Testis (tissue), 3 donors: ENCODE measurements around the gene PRDM2. TPM values are rescaled to one million over a fixed set of nuclear protein-coding genes. Genes with fewer than 3 reads are reported as not detected.

ENCODE experiments used
- DNase-seq: peaks from one replicate; pipeline ENCODE4 v3.0.0-alpha.2; 2019
- H3K27ac ChIP-seq, 2 donors: fragments of 200-600 bp; sonication (generic); one replicate each; pipeline ENCODE4 v1.5.1; 2019
- H3K27me3 ChIP-seq: fragments of 200-600 bp; sonication (generic); one replicate; pipeline ENCODE4 v1.5.1; 2019
- H3K36me3 ChIP-seq: fragments of 200-600 bp; sonication (generic); one replicate; pipeline ENCODE4 v1.5.1; 2017; ENCODE audit warnings: low read depth; ENCODE audit errors: missing control alignments
- H3K4me1 ChIP-seq: fragments of 200-600 bp; sonication (generic); one replicate; pipeline ENCODE4 v1.5.1; 2019
- H3K4me3 ChIP-seq, 2 donors: fragments of 200-600 bp; sonication (generic); one replicate each; pipeline ENCODE4 v1.5.1; 2017 to 2019
- H3K9me3 ChIP-seq: fragments of 200-600 bp; sonication (generic); one replicate; pipeline ENCODE4 v1.5.1; 2017
- POLR2A ChIP-seq: fragments of 450-650 bp; IDR thresholded peaks from one replicate; pipeline ENCODE4 v1.6.1; 2017; ENCODE audit warnings: antibody characterized with exemption, mild to moderate bottlenecking, moderate library complexity
- WGBS, 2 donors: methylation state at CpG; one replicate each; pipeline ENCODE4 v1.1.5; 2018; 5-methylcytosine and 5-hydroxymethylcytosine counted together
- intact Hi-C: fragments of 100-400 bp; cut with DNase I; formaldehyde crosslinking; loops from one replicate; pipeline ENCODE4 v1.15.1; 2023; ENCODE audit warnings: low total_unique reads
- polyA plus RNA-seq: library from polyadenylated mRNA; stranded (reverse); fragments of 350-450 nt; fragmentation: Illumina TruSeq; extraction: RNeasy Lipid Tissue Mini Kit (QIAGEN cat#74804); gene quantifications from one replicate; pipeline ENCODE4 v1.2.3, GENCODE V29; 2014; ENCODE audit warnings: low read depth, low replicate concordance; ENCODE audit not compliant: insufficient read depth
- total RNA-seq, 2 donors: library from RNA; depleted of rRNA; stranded (reverse); fragments of >200 nt; gene quantifications; one replicate each; pipeline ENCODE4 v1.2.3, GENCODE V29; 2016
- TF ChIP-seq, protein P1 (sequence below), 3 experiments: fragments of 450-650 bp in 2 of 3; fragments of 200-600 bp in 1 of 3; sonication (generic) in 1 of 3; IDR thresholded peaks; one replicate each; pipeline ENCODE4 v1.5.1; 2016 to 2019; ENCODE audit warnings: antibody characterized with exemption in 3 of 3, mild to moderate bottlenecking in 2 of 3, moderate library complexity in 1 of 3

Gene PRDM2
- total and polyA plus RNA-seq, 3 donors from 2014 or later, result 43.5 to 75.1 (median 55.5) TPM

DNA sequence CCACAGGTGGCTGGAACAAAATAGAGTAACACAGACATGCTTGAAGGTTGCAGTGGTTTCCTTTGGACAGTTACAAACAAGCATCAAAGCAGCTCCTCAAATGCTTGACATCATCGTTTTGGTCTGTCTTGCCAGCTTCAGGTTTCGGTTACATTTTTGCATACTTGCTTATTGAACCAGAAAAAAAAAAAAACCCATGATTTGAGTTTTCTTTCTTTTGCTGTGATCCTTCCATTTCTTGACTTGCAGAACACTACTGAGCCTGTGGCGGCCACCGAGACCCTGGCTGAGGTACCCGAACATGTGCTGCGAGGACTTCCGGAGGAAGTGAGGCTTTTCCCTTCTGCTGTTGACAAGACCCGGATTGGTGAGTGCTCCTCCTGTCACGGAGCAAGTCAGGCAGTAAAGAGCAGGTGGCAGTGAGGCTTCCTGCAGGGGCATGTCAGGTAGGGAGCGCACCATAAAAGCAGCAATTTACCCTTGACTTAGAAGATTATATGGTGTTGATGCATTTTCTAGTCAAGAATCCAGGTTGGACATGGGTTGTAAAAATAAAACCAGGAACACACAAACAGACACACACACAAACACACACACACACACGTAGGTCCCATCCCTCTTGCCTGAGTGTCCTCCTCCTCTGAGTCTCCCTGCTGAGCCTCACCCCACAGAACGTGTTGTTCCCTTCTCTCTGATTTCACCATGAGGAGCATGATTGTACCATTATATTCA lies 30.9 kb downstream of the PRDM2 start:
- Histone ChIP-seq H3K27ac (peak overlapping the region; percentile 39 to 76), H3K4me3 (no peak overlapping the region), H3K27me3 (no peaks in the 10 kb centered on the region), H3K36me3 (no peaks in the 10 kb centered on the region), H3K4me1 (peaks cover 18% of the 10 kb centered on the region), H3K9me3 (no peaks in the 10 kb centered on the region)
- peak; percentile 50 for DNase-seq
- intact Hi-C loops, result no loop called here
- WGBS, 2 donors, result 63 to 85% methylated on average over 12 of the region's 12 CpGs
- TF ChIP-seq, protein P1, sequence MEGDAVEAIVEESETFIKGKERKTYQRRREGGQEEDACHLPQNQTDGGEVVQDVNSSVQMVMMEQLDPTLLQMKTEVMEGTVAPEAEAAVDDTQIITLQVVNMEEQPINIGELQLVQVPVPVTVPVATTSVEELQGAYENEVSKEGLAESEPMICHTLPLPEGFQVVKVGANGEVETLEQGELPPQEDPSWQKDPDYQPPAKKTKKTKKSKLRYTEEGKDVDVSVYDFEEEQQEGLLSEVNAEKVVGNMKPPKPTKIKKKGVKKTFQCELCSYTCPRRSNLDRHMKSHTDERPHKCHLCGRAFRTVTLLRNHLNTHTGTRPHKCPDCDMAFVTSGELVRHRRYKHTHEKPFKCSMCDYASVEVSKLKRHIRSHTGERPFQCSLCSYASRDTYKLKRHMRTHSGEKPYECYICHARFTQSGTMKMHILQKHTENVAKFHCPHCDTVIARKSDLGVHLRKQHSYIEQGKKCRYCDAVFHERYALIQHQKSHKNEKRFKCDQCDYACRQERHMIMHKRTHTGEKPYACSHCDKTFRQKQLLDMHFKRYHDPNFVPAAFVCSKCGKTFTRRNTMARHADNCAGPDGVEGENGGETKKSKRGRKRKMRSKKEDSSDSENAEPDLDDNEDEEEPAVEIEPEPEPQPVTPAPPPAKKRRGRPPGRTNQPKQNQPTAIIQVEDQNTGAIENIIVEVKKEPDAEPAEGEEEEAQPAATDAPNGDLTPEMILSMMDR (IDR thresholded peaks at IDR 0.05), result no peak
- no peak for TF ChIP-seq POLR2A

GRCh38 chr1:13731897-13732296 lies 31.9 kb downstream of the PRDM2 start:
- Histone ChIP-seq H3K4me3 (no peak overlapping the region), H3K9me3 (no peaks in the 10 kb centered on the region), H3K4me1 (peaks cover 13% of the 10 kb centered on the region), H3K27me3 (no peaks in the 10 kb centered on the region), H3K36me3 (no peaks in the 10 kb centered on the region), H3K27ac (peak overlapping the region in 1 of 2 donors; percentile 76)
- no peak for DNase-seq
- intact Hi-C loops, result no loop called here
- WGBS, 2 donors, result 91 to 94% methylated on average over 5 of the region's 5 CpGs
- TF ChIP-seq POLR2A, result no peak
- TF ChIP-seq, protein P1 (IDR thresholded peaks at IDR 0.05), result no peak

DNA sequence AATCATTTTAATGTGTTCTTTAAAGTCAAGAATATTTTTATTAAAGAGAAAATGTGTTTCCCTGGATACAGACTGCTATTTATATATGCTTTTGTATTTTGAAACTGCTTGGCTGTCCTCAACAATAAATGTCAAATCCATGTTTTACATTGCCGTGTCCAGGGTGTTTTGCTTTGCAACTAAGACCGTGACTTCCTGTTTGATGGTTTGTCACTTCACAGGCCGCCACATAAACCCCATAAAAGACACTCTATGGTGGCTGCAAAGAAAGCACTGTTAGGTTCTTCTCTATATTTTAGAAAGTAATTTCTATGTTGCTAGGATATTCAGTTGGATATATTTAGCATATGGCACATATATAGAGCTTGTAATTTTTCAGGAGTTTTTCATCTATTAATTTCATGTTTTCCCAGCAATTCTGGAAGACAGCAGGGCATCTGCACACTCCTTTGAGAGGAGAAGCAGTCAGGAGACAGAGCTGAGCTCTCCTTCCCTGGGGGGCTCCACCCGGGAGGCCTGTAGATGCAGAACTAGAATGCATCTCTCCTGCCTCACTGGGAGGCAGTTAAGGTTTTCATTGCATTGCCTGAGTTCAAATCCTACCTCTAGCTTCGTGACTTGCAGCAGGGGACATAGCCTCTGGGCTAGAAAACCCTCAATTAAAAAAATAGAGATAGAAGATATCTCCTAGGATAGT lies 33.1 kb downstream of the PRDM2 start:
- H3K27ac ChIP-seq, result no peak overlapping the region
- no peak overlapping the region for H3K4me3 ChIP-seq
- H3K27me3 ChIP-seq, result no peaks in the 10 kb centered on the region
- H3K36me3 ChIP-seq, result no peaks in the 10 kb centered on the region
- TF ChIP-seq, protein P1 (IDR thresholded peaks at IDR 0.05), result no peak
- no peak for TF ChIP-seq POLR2A
- intact Hi-C loops, result no loop called here
- WGBS, 2 donors, result 76 to 80% methylated on average over 5 of the region's 5 CpGs
- DNase-seq, result no peak
- H3K4me1 ChIP-seq, result peaks cover 9% of the 10 kb centered on the region
- no peaks in the 10 kb centered on the region for H3K9me3 ChIP-seq

- H3K9me3 ChIP-seq, result no peaks in the 10 kb centered on the region
- no peaks in the 10 kb centered on the region for H3K36me3 ChIP-seq
- H3K4me3 ChIP-seq, result no peak overlapping the region
- peaks cover 9% of the 10 kb centered on the region for H3K4me1 ChIP-seq
- no peak for DNase-seq
- intact Hi-C loops, result no loop called here
- H3K27ac ChIP-seq, result peak overlapping the region in 1 of 2 donors; percentile 71
- 58 to 77% methylated on average over 1 of the region's 1 CpG for WGBS, 2 donors
- no peaks in the 10 kb centered on the region for H3K27me3 ChIP-seq
- no peak for TF ChIP-seq POLR2A
- TF ChIP-seq, protein P1 (IDR thresholded peaks at IDR 0.05), result no peak
Measured at GRCh38 chr1:13733711-13734110, 33.7 kb downstream of the PRDM2 start.
